WTC11 (cell line): ENCODE measurements around the gene LVRN. TPM values are rescaled to one million over a fixed set of nuclear protein-coding genes. Genes with fewer than 3 reads are reported as not detected.

Source experiments
- ATAC-seq: fragments of 200-7000 bp; cut with Tn5 transposase; 2 replicates; pipeline ENCODE4 v1.10.0; 2021; ENCODE audit warnings: mild to moderate bottlenecking, moderate library complexity
- CTCF ChIA-PET: fragments of 300-600 bp; sonication (Branson Sonifier 250); formaldehyde crosslinking; loops from one replicate; lab custom pipeline; 2021; ENCODE audit warnings: antibody characterized with exemption; lab: Charles Lee
- POLR2A ChIA-PET: fragments of 350-600 bp; sonication (Branson Sonifier 250); formaldehyde crosslinking; loops from one replicate; lab custom pipeline; 2021; ENCODE audit warnings: antibody characterized with exemption; lab: Charles Lee
- DNase-seq: peaks from one replicate; pipeline ENCODE4 v3.0.0; 2021; ENCODE audit warnings: low spot score
- H3K27ac Mint-ChIP-seq: 2 replicates; pipeline ENCODE4 v1.8.0; 2021; ENCODE audit warnings: mixed read lengths
- H3K27me3 Mint-ChIP-seq: 2 replicates; pipeline ENCODE4 v1.8.0; 2021; ENCODE audit warnings: low read depth, mild to moderate bottlenecking, moderate library complexity, mixed read lengths
- H3K36me3 Mint-ChIP-seq: 2 replicates; pipeline ENCODE4 v1.8.0; 2021; ENCODE audit warnings: mixed read lengths
- H3K4me1 Mint-ChIP-seq: 2 replicates; pipeline ENCODE4 v1.8.0; 2022; ENCODE audit warnings: mixed read lengths
- H3K4me3 Mint-ChIP-seq: 2 replicates; pipeline ENCODE4 v1.8.0; 2021; ENCODE audit warnings: mild to moderate bottlenecking, moderate library complexity, mixed read lengths
- H3K9me3 Mint-ChIP-seq: 2 replicates; pipeline ENCODE4 v1.8.0; 2021; ENCODE audit warnings: mixed read lengths
- ATF6 ChIP-seq: sonication (generic); formaldehyde crosslinking; IDR thresholded peaks from 2 replicates; pipeline ENCODE4 v1.8.1; 2023; ENCODE audit warnings: mild to moderate bottlenecking, missing genetic modification reagents
- FOXJ3 ChIP-seq: sonication (generic); formaldehyde crosslinking; IDR thresholded peaks from 2 replicates; pipeline ENCODE4 v1.9.0; 2021; ENCODE audit warnings: missing genetic modification reagents, mild to moderate bottlenecking, borderline replicate concordance
- KAT7 ChIP-seq: sonication (generic); formaldehyde crosslinking; IDR thresholded peaks from 2 replicates; pipeline ENCODE4 v1.8.1; 2023; ENCODE audit warnings: missing genetic modification reagents, mild to moderate bottlenecking, borderline replicate concordance
- NR3C1 ChIP-seq: sonication (generic); formaldehyde crosslinking; conservative IDR thresholded peaks from 2 replicates; pipeline ENCODE4 v1.8.1; 2023; ENCODE audit warnings: low read depth, mild to moderate bottlenecking, missing genetic modification reagents
- PRDM15 ChIP-seq: sonication (generic); formaldehyde crosslinking; IDR thresholded peaks from 2 replicates; pipeline ENCODE4 v1.8.0; 2022; ENCODE audit warnings: missing genetic modification reagents
- RELA ChIP-seq: sonication (generic); formaldehyde crosslinking; IDR thresholded peaks from 2 replicates; pipeline ENCODE4 v1.8.1; 2022; ENCODE audit warnings: missing genetic modification reagents, mild to moderate bottlenecking, borderline replicate concordance
- RORB ChIP-seq: fragments of 250-450 bp; sonication (Bioruptor Pico); IDR thresholded peaks from 2 replicates; pipeline ENCODE4 v1.9.0; 2021; ENCODE audit warnings: mild to moderate bottlenecking
- SMAD3 ChIP-seq: sonication (generic); formaldehyde crosslinking; IDR thresholded peaks from 2 replicates; pipeline ENCODE4 v1.8.0; 2022; ENCODE audit warnings: missing genetic modification reagents, mild to moderate bottlenecking, borderline replicate concordance
- ZBTB21 ChIP-seq: sonication (generic); formaldehyde crosslinking; IDR thresholded peaks from 2 replicates; pipeline ENCODE4 v1.8.1; 2023; ENCODE audit warnings: mild to moderate bottlenecking, missing genetic modification reagents, borderline replicate concordance
- ZMAT4 ChIP-seq: fragments of 250-450 bp; sonication (Bioruptor Pico); IDR thresholded peaks from 2 replicates; pipeline ENCODE4 v1.9.0; 2021; ENCODE audit warnings: mild to moderate bottlenecking
- ZNF219 ChIP-seq: sonication (generic); formaldehyde crosslinking; IDR thresholded peaks from 2 replicates; pipeline ENCODE4 v1.8.0; 2023; ENCODE audit warnings: missing genetic modification reagents, mild to moderate bottlenecking, borderline replicate concordance
- ZNF317 ChIP-seq: sonication (generic); formaldehyde crosslinking; IDR thresholded peaks from 2 replicates; pipeline ENCODE4 v1.8.1; 2023; ENCODE audit warnings: low read depth, mild to moderate bottlenecking, moderate library complexity, missing genetic modification reagents, borderline replicate concordance
- ZNF416 ChIP-seq: fragments of 250-450 bp; sonication (Bioruptor Pico); IDR thresholded peaks from 2 replicates; pipeline ENCODE4 v1.9.0; 2021; ENCODE audit warnings: mild to moderate bottlenecking, inconsistent platforms
- ZNF512 ChIP-seq: sonication (generic); formaldehyde crosslinking; IDR thresholded peaks from 2 replicates; pipeline ENCODE4 v1.8.1; 2022; ENCODE audit warnings: missing genetic modification reagents, borderline replicate concordance
- ZNF532 ChIP-seq: fragments of 250-450 bp; sonication (Bioruptor Pico); IDR thresholded peaks from 2 replicates; pipeline ENCODE4 v1.9.0; 2021; ENCODE audit warnings: mild to moderate bottlenecking, borderline replicate concordance
- total RNA-seq: library from RNA; stranded (reverse); gene quantifications from 3 replicates; pipeline ENCODE4 v1.2.3, GENCODE V29; 2021

LVRN gene
- total RNA-seq, 1 experiment from 2014 or later = 0.13 TPM

GRCh38 chr5:116071211-116071610, 108.9 kb downstream of the LVRN start (continued):
- TF ChIP-seq ZNF416 = no peak
- TF ChIP-seq PRDM15 = no peak
- no peak for TF ChIP-seq ZMAT4 (CRISPR knock-in tag)
- no peak for TF ChIP-seq ATF6 (CRISPR knock-in tag)
- no peak for TF ChIP-seq ZNF219
- no peak for TF ChIP-seq ZNF532 (CRISPR knock-in tag)
- TF ChIP-seq, all 79 proteins: peak for 0

GRCh38 chr5:116075191-116075831, 113.0 kb downstream of the LVRN start:
- Mint-ChIP-seq H3K27me3 (no peaks in the 10 kb centered on the region), H3K36me3 (no peaks in the 10 kb centered on the region), H3K4me1 (no peaks in the 10 kb centered on the region), H3K9me3 (no peaks in the 10 kb centered on the region), H3K4me3 (no peak overlapping the region), H3K27ac (no peak overlapping the region)
- TF ChIP-seq SMAD3 (no peak), FOXJ3 (no peak), RELA (CRISPR knock-in tag) (no peak), ZBTB21 (CRISPR knock-in tag) (no peak), RORB (CRISPR knock-in tag) (no peak), ZNF512 (CRISPR knock-in tag) (no peak), NR3C1 (CRISPR knock-in tag) (no peak), ZNF317 (CRISPR knock-in tag) (no peak), KAT7 (no peak)
- ATAC-seq = no peak
- ChIA-PET POLR2A (no interaction called here), CTCF (no interaction called here)
- DNase-seq = no peak
